Urinary bladder (tissue), 4 donors: ENCODE results near the gene MYO1E. TPM values are rescaled to one million over a fixed set of nuclear protein-coding genes. Genes with fewer than 3 reads are reported as not detected.
"Not testable (repeated sequence)": the region's sequence is repeated elsewhere in the genome, so short reads cannot be mapped to it uniquely, and the experiment has no call there.

ENCODE experiments used
- DNase-seq: peaks from one replicate; pipeline ENCODE4 v3.0.0-alpha.2; 2015; ENCODE audit errors: extremely low spot score
- H3K27ac ChIP-seq: one replicate; pipeline ENCODE4 v1.5.1; 2013; ENCODE audit warnings: low read depth, mild to moderate bottlenecking, moderate library complexity
- H3K36me3 ChIP-seq: one replicate; pipeline ENCODE4 v1.6.1; 2013; ENCODE audit warnings: mild to moderate bottlenecking, moderate library complexity; ENCODE audit not compliant: insufficient read depth
- H3K4me1 ChIP-seq: one replicate; pipeline ENCODE4 v1.6.1; 2013; ENCODE audit warnings: mild to moderate bottlenecking, moderate library complexity; ENCODE audit not compliant: insufficient read depth
- H3K4me3 ChIP-seq: one replicate; pipeline ENCODE4 v1.5.1; 2013; ENCODE audit warnings: low read depth, low read length
- WGBS: extraction: QIAGEN DNeasy Blood & Tissue Kit; methylation state at CpG from one replicate; pipeline ENCODE4 v1.1.7; 2013; 5-methylcytosine and 5-hydroxymethylcytosine counted together
- polyA plus RNA-seq: library from polyadenylated mRNA; stranded (reverse); fragments of 200-250 nt; gene quantifications from one replicate; pipeline ENCODE4 v1.2.3, GENCODE V29; 2013
- total RNA-seq: library from RNA; depleted of rRNA; stranded (reverse); fragments of >200 nt; gene quantifications from one replicate; pipeline ENCODE4 v1.2.3, GENCODE V29; 2014
- donor health status: healthy with polysubstance abuse.
- donor health status: healthy.

The MYO1E gene
- total and polyA plus RNA-seq, 2 donors, result 20.2 to 60.0 TPM

- Histone ChIP-seq H3K27ac (no peak overlapping the region), H3K4me3 (no peak overlapping the region), H3K4me1 (peaks cover 2% of the 10 kb centered on the region), H3K36me3 (no peaks in the 10 kb centered on the region)
- DNase-seq, result no peak
- 62% methylated on average over 6 of the region's 6 CpGs for WGBS
Measured at GRCh38 chr15:59296181-59296617, 76.5 kb downstream of the MYO1E start.

DNA sequence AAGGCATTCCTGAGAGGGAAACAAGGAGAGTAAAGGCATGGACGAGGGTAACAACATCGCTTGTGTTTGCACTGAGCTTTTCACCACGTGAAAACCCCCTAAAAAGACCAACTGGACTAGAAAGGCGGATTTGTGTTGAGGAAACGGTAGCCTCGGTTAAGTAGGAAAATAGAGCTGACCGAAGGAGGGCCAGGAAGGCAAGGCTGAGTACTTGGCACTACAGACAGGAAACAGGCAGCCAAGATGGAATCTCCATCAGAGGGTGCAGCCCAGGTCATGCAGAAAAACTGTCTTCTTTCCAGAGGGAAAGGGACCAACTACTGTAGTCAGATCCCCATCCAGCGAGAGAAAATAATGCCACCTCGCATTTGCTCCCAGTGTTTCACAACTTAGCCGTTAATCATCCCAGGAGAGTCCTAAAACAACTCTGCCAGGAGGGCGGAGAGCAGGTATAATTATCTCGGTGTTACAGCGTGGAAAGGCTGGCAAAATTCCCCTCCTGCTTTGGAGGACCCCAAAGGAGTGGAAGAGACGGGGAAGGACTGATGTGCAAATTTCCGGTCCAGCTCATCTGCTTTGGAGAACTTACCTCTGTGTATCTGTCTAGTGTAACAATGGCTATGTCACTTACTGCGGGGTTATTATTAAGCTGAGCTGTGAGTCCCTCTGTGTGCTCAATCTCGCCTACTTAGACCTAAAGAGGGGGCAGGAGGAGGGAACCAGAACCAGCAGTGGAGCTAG lies 77.2 kb downstream of the MYO1E start:
- 74% methylated on average over 17 of the region's 17 CpGs for WGBS
- no peaks in the 10 kb centered on the region for H3K4me1 ChIP-seq
- no peak for DNase-seq
- no peaks in the 10 kb centered on the region for H3K36me3 ChIP-seq
- H3K27ac ChIP-seq, result no peak overlapping the region
- H3K4me3 ChIP-seq, result no peak overlapping the region

- WGBS, result 80% methylated on average over 3 of the region's 3 CpGs
- Histone ChIP-seq H3K4me3 (no peak overlapping the region), H3K4me1 (no peaks in the 10 kb centered on the region)
Measured at GRCh38 chr15:59294574-59295260, 78.0 kb downstream of the MYO1E start.

DNA sequence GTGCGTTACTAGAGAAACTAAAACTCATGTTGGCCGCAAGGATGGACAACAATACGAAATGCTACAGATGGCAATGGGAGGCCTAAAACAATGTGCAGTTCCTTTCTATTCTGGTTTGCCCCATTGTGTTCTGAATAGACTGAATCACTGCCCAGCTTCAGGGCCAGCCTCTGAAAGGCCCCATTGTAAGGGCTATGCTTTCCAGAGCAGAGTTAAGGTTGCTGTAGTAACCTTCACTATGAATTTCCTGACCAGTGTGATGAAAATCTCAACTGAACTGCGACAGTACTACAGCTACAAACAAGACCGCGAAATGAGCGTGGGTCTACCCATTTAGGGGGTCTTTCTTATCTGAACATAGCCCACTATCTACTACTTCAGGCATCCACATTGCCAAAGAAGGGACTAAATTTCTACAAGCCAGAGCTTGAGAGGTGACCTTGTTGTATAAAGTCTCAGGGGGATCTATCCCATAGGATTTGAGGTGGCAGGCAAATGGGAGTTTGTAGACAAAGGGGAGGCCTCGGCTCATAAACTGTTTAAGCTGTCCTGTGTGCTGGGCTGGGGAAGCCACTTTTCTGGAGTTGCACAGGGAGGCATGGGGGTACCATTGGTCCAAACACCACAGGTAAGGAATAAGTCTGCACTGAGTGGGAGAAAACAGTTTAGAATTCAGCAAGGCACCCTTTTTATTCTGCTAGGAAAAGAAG lies 80.1 kb downstream of the MYO1E start:
- Histone ChIP-seq H3K4me1 (no peaks in the 10 kb centered on the region), H3K4me3 (no peak overlapping the region), H3K36me3 (no peaks in the 10 kb centered on the region), H3K27ac (no peak overlapping the region)
- WGBS, result 88% methylated on average over 8 of the region's 8 CpGs
- DNase-seq, result no peak

More at GRCh38 chr15:59294574-59295260, 78.0 kb downstream of the MYO1E start:
- H3K27ac ChIP-seq, result no peak overlapping the region
- DNase-seq, result no peak
- H3K36me3 ChIP-seq, result no peaks in the 10 kb centered on the region

GRCh38 chr15:59291213-59291549 lies 81.5 kb downstream of the MYO1E start:
- no peak for DNase-seq
- Histone ChIP-seq H3K4me3 (no peak overlapping the region), H3K36me3 (no peaks in the 10 kb centered on the region), H3K4me1 (peaks cover 2% of the 10 kb centered on the region), H3K27ac (no peak overlapping the region)
- WGBS, result 80% methylated on average over 3 of the region's 3 CpGs

- Histone ChIP-seq H3K4me1 (peaks cover 2% of the 10 kb centered on the region), H3K27ac (no peak overlapping the region), H3K4me3 (no peak overlapping the region), H3K36me3 (no peaks in the 10 kb centered on the region)
- WGBS, result 85% methylated on average over 11 of the region's 11 CpGs
- DNase-seq, result no peak
Measured at GRCh38 chr15:59290295-59291212, 82.1 kb downstream of the MYO1E start.

- H3K4me1 ChIP-seq, result peaks cover 2% of the 10 kb centered on the region
- no peaks in the 10 kb centered on the region for H3K36me3 ChIP-seq
- H3K27ac ChIP-seq, result no peak overlapping the region
- H3K4me3 ChIP-seq, result no peak overlapping the region
- no peak for DNase-seq
Measured at GRCh38 chr15:59289574-59289973, 83.1 kb downstream of the MYO1E start.

DNA sequence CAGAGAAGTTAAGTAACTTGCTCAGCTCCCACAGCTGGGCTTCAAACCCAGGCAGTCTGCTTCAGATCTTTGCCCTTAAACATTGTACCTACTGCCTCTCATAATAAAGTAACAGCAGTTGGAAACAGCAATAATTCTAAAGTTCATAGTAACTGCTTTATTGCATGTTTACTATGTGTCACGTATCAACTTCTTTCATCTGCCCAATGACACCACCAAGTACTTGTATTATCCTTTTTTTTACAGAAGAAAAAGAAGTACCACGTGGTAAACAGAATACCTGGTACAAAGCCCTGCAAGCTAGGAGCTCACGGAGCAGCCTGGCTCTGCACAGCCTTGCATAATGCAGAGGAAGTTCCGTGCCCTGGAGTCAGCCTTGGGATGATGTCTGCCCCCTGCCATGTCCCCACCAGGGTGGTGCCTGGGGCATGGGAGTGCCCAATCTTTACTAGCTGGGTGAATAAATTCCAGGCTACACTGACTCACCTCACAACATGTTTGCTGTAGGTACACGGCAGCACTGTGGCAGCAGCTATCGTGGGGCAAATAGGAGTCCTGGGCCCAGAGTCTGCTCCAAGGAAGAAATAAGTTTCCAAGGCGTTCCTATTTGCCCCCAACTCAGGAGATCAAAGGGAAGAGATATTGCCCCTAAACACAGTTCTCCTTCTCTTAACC lies 88.8 kb downstream of the MYO1E start:
- H3K4me3 ChIP-seq, result no peak overlapping the region
- H3K4me1 ChIP-seq, result peaks cover 3% of the 10 kb centered on the region
- 82% methylated on average over 7 of the region's 7 CpGs for WGBS
- H3K36me3 ChIP-seq, result no peaks in the 10 kb centered on the region
- DNase-seq, result peak; percentile 25
- H3K27ac ChIP-seq, result no peak overlapping the region

- WGBS, result 92% methylated on average over 14 of the region's 14 CpGs
- H3K36me3 ChIP-seq, result no peaks in the 10 kb centered on the region
- no peak overlapping the region for H3K4me3 ChIP-seq
- peaks cover 3% of the 10 kb centered on the region for H3K4me1 ChIP-seq
- no peak for DNase-seq
- no peak overlapping the region for H3K27ac ChIP-seq
Measured at GRCh38 chr15:59282515-59283337, 89.9 kb downstream of the MYO1E start.

- no peak overlapping the region for H3K27ac ChIP-seq
- H3K36me3 ChIP-seq, result no peaks in the 10 kb centered on the region
- peaks cover 2% of the 10 kb centered on the region for H3K4me1 ChIP-seq
- 96% methylated on average over 5 of the region's 5 CpGs for WGBS
- DNase-seq, result no peak
- H3K4me3 ChIP-seq, result no peak overlapping the region
Measured at GRCh38 chr15:59281699-59282098, 91.0 kb downstream of the MYO1E start.

DNA sequence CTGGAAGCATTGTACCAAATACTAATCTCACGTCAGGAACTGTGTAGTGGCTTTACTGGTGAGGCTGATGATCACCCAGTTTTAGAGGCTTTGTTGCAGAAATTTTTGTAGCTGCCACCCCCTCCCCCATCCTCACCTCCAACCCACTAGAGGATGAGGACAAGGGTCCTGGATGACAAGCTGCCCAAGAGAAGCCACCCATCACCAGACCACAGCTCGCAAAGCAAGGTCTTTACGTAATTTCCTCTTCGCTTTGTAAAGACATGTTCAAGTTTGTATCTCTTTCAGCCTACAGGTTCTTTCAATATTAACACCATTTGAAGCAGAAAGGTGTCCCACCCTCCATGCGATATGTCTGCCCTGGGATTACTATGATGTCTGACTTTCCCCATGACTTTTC lies 91.8 kb downstream of the MYO1E start:
- no peaks in the 10 kb centered on the region for H3K36me3 ChIP-seq
- no peak overlapping the region for H3K27ac ChIP-seq
- no peak overlapping the region for H3K4me3 ChIP-seq
- 91% methylated on average over 5 of the region's 5 CpGs for WGBS
- H3K4me1 ChIP-seq, result peaks cover 2% of the 10 kb centered on the region
- no peak for DNase-seq

- WGBS, result 81% methylated on average over 6 of the region's 6 CpGs
Measured at GRCh38 chr15:59280292-59280691, 92.4 kb downstream of the MYO1E start.

More at GRCh38 chr15:59280292-59280691, 92.4 kb downstream of the MYO1E start:
- not testable (repeated sequence) for DNase-seq, H3K27ac ChIP-seq, H3K4me1 ChIP-seq, H3K4me3 ChIP-seq, H3K36me3 ChIP-seq
